T-helper 1 cell treated with Interleukin-12 subunit alpha and Interleukin-12 subunit beta and Interleukin-4 antibody, amounts not matched to agents 30 ng/mL and 1 ng/mL, for 36 hours (primary cell): ENCODE results near the gene CCDC28A. TPM values are rescaled to one million over a fixed set of nuclear protein-coding genes. Genes with fewer than 3 reads are reported as not detected.
"Not testable (repeated sequence)": the region's sequence is repeated elsewhere in the genome, so short reads cannot be mapped to it uniquely, and the experiment has no call there.

ENCODE experiments used
- intact Hi-C: fragments of 100-400 bp; cut with micrococcal nuclease; formaldehyde crosslinking; loops from one replicate; pipeline ENCODE4 v1.15.1; 2024
- total RNA-seq: library from RNA; stranded (reverse); gene quantifications from 2 replicates; pipeline ENCODE4 v1.2.3, GENCODE V29; 2022

CCDC28A gene
- 21.2 and 22.1 TPM in 2 replicates for total RNA-seq

- intact Hi-C loops: loop anchor here (1.0 to 5.0 kb wide), 17 partner anchors 43 to 1065 kb away; partner anchors contain the start of genes ABRACL, ARFGEF3, HEBP2 and PERP
Observed at GRCh38 chr6:138773177-138774091, at the start of gene CCDC28A. TSS of gene CCDC28A (plus strand) at chr6:138773769. CDS start at chr6:138776121, 2,352 bp downstream.

GRCh38 chr6:138724015-138724414 is 49.6 kb upstream of the CCDC28A start:
- intact Hi-C loops: no loop called here

GRCh38 chr6:138726066-138726756 is 47.4 kb upstream of the CCDC28A start:
- intact Hi-C loops: no loop called here

GRCh38 chr6:138726757-138727097 is 46.8 kb upstream of the CCDC28A start:
- intact Hi-C loops: no loop called here

GRCh38 chr6:138727182-138727581 is 46.4 kb upstream of the CCDC28A start:
- intact Hi-C loops: no loop called here

DNA sequence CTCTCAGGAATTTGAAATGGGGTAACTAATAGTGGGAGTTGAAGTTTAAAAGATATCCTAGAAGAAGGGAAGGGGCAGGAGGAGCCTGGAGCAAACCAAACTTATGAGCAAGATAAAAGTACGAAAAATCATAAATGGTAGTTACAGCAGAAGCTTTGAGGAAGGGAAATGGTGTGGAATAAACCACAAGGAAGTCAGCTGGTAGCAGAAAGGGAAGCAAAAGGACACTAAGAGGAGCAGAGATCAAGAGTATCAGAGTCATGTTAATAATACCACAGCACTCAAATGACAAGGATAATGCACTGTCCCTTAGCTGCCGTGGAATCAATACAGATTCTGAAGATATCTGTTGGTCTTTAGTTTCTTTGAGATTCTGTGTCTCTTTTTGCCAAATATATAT is 44.9 kb upstream of the CCDC28A start:
- intact Hi-C loops: no loop called here

DNA sequence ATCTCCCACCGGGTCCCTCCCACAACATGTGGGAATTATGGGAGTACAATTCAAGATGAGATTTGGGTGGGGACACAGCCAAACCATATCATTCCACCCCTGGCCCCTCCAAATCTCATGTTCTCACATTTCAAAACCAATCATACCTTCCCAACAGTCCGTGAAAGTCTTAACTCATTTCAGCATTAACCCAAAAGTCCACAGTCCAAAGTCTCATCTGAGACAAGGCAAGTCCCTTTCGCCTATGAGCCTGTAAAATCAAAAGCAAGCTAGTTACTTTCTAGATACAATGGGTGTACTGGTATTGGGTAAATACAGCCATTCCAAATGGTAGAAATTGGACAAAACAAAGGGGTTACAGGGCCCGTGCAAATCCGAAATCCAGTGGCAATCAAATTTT is 43.5 kb upstream of the CCDC28A start:
- intact Hi-C loops: not testable (repeated sequence)

GRCh38 chr6:138734585-138734984 is 39.0 kb upstream of the CCDC28A start:
- intact Hi-C loops: no loop called here

DNA sequence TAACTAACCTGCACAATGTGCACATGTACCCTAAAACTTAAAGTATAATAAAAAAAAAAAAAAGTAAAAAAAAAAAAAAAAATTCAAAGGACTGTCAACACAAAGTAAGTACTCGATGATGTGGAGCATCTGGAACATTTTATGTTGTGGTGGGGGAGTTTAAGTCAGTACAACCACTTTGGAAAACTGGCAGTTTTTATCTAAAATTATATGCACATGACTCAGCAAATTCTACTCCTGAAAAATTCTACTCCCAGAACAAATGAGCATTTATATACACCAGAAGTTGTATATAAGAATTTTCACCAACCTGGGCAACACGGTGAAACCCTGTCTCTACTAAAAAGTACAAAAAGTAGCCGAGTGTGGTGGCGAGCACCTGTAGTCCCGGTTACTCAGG is 36.9 kb upstream of the CCDC28A start:
- intact Hi-C loops: no loop called here

DNA sequence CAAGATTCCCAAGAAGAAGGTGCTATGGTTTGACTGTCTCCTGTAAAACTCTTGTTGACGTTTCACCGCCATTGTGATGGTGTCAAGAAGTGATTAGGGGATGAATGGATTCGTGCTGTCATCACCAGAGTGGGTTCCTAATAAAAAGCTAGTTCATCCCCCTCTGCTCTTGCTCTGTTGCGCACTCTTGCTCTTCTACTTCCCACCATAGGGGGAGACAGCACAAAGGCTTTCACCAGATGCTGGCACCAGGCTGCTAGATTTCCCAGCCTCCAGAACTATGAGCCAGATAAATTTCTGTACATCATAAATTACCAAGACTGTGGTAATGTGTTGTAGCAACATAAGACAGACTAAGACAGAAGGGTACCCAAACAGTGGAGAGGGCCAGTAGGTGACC is 21.6 kb upstream of the CCDC28A start:
- intact Hi-C loops: no loop called here

DNA sequence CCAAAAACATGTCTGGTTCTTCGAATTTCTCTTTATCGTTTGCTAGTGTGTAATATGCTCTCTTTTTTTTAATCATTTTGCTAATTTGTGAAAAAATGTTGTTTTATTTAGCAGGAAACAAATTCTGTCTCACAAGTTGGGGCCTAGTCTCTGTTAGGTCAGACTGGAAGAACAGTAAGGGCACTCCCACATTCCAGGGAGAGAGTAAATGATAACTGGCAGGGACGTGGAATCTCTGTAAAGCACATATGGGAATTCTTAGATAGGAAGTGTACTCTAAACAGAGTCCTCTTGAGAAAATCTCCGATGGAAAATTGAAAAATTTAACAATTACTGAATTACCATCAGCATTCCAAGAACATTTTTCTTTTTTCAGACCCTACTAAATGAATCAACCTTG is 16.4 kb upstream of the CCDC28A start:
- intact Hi-C loops: no loop called here

DNA sequence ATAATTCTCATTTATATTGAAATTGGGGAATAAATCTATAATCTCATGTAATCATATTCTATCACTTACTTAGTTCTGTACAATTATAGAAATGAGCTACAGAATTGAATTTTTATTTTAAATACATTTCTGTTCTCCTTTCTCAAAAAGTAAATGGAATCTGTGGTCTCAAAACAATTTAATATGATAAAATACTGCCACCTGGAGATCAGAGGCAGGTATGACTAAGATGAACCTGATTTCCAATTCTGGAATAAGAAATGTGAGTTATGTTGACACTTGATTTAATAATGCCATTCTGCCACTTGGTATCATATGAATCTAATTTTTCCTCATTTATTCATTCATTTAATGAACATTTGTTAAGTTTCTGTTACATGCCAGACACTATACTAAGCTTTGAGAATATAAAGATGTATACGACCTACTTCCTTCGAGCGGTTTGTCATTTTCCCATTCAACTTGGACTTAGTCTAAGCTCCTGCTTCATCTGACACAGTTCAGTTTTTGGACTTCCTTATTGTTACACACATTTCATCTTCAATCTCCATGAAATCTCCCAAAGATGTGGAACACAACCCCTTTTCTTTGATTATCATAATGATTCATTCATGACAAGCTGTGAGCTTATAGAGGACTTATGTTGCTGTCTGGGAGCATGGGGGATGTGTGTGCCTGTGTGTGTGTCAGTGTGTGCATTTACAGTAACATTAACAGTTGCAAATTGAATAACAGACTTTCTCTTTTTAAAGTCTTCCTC is 7.5 kb upstream of the CCDC28A start:
- intact Hi-C loops: loop anchor here (1.0 kb wide), 4 partner anchors 73 to 650 kb away; no protein-coding TSS in a partner anchor

DNA sequence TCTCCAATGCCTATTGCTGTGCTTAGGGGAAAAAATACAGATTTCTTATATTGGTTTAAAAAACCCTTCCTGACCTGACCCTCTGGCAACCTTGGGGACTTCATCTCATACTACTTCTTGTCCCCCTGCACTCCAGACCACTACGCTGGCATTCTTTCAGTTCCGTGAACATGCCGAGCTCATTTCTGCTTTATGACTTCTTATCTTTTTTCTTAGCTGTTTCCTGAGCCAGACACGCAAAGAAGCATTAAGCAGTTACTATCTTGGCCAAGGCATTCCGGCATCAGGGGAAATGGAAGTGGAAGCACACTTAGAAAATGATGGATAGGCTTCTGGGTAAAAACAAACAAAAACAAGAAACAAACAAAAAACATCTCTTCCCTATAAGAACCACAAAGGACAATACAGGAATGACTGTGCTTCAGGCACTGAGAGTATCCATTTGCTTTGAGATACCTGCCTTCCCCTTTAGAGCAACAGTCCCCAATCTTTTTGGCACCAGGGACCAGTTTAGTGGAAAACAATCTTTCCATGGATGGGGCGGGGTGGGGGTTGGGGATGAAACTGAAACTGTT is 4.4 kb upstream of the CCDC28A start:
- intact Hi-C loops: no loop called here

DNA sequence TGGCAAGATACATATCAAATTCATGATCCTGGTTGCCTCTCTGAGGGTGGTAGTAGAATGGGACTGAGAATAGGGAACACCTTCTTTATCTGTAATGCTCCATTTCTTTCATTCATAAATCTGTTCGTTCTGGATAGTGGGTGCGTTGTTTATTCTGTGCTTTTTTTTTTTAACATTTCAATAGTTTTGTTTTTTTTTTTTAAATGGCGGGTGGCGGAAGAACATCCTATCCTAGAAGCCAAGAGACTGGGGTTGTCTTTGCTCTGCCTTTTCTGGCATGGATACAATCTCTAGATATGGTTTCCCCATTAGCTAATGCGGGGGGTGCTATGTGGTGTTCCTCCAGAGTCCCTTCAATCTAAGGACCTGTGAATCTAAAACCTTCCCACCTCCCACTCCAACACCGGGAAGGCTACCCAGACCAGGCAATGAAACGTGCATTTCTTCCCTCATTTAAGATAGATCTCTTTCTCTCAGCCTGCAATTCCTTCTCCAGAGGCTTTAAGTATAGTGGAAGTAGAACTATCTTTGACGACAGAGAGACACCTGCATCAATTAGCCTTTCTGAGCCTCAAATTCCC is 883 bp upstream of the CCDC28A start:
- intact Hi-C loops: loop anchor here (1.0 to 5.0 kb wide), 17 partner anchors 44 to 1064 kb away; partner anchors contain the start of genes ABRACL, ARFGEF3, HEBP2 and PERP

DNA sequence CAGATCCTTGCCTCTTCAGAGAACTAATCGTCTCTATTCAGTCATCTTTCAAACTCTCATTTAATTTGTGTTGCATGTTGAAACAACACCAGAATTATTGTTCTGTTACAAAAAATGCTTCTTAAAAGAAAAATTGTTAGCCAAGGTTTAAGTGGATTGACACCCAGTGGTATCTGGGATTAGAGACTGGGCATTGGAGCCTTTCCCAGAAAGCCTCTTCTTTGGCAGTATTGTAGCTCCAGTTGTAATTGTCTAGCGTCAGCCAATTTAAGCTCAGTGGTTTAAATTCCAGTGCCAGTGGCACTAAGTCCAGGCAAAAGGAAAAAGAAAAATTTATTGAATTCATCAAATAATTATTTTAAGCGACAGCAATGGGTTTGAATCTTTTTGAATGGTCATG is 801 bp downstream of the CCDC28A start:
- intact Hi-C loops: loop anchor here (5.0 kb wide), 2 partner anchors 612 to 768 kb away; partner anchors contain the start of gene ARFGEF3

GRCh38 chr6:138776659-138777058 is 3.1 kb downstream of the CCDC28A start:
- intact Hi-C loops: no loop called here

- intact Hi-C loops: no loop called here
Observed at GRCh38 chr6:138778331-138778730, 4.8 kb downstream of the CCDC28A start.

GRCh38 chr6:138782243-138782642 is 8.7 kb downstream of the CCDC28A start:
- intact Hi-C loops: no loop called here

DNA sequence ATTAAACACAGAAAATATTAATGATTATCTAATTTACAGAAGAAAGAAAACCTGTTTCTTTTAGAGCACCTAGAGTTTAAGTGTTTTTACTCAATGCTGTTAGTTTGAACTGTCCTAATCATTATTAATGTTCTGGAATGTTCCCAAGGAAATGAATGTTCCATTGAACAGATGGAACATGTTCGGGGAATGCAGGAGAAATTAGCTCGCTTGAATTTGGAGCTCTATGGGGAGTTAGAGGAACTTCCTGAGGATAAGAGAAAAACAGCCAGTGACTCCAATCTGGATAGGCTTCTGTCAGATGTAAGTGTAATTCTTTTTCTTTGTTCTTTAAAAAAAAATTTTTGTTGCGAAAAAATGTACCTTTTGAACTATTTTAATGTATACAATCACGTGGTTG is 11.5 kb downstream of the CCDC28A start:
- intact Hi-C loops: no loop called here

GRCh38 chr6:138785980-138786379 is 12.4 kb downstream of the CCDC28A start:
- intact Hi-C loops: no loop called here

GRCh38 chr6:138787138-138787537 is 13.6 kb downstream of the CCDC28A start:
- intact Hi-C loops: no loop called here
